ENCODE data around the gene RAPGEF4. TPM values are rescaled to one million over a fixed set of nuclear protein-coding genes. Genes with fewer than 3 reads are reported as not detected.

RAPGEF4 gene
- total and polyA plus RNA-seq, 4 donors: 6.4 to 33.5 (median 8.6) TPM

DNA sequence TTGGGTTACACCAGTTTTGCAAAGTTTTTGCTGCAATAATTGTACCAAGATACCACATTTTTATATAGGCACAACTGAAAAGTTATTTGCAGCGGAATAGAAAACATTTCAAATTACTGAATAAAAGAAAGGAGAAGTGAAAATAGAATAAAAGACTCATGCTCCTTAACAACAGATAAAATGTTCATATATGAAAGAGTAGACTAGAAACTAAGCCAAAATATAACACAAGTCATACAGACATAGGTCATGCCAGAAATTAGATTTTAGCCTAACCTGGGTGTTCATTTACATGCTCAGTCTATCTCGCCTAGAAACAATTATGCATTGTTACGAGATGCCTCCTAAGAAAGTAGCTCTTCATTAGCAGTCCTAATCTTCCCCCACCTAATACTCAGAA lies 323.6 kb downstream of the RAPGEF4 start:
- Histone ChIP-seq H3K4me1 (ENCODE audit: control insufficient read depth in 5 of 5, insufficient read depth in 5 of 5, low read length in 5 of 5) (peaks cover 0 to 3% (median under 1%) of the 10 kb centered on the region in 5 donors), H3K27me3 (ENCODE audit: control insufficient read depth in 3 of 3, insufficient read depth in 3 of 3, low read length in 2 of 3) (no peaks in the 10 kb centered on the region), H3K36me3 (ENCODE audit: control insufficient read depth in 4 of 4, insufficient read depth in 4 of 4, low read length in 4 of 4) (no peaks in the 10 kb centered on the region), H3K4me3 (no peak overlapping the region), H3K27ac (ENCODE audit: low read depth in 1 of 2, low read length in 1 of 2) (no peak overlapping the region), H3K9ac (ENCODE audit: insufficient read depth in 1 of 2, low read length in 2 of 2) (no peak overlapping the region), H3K9me3 (ENCODE audit: control insufficient read depth in 4 of 4, insufficient read depth in 3 of 4, low read length in 3 of 4) (no peaks in the 10 kb centered on the region)
- no peak for DNase-seq
- TF ChIP-seq, protein P1, sequence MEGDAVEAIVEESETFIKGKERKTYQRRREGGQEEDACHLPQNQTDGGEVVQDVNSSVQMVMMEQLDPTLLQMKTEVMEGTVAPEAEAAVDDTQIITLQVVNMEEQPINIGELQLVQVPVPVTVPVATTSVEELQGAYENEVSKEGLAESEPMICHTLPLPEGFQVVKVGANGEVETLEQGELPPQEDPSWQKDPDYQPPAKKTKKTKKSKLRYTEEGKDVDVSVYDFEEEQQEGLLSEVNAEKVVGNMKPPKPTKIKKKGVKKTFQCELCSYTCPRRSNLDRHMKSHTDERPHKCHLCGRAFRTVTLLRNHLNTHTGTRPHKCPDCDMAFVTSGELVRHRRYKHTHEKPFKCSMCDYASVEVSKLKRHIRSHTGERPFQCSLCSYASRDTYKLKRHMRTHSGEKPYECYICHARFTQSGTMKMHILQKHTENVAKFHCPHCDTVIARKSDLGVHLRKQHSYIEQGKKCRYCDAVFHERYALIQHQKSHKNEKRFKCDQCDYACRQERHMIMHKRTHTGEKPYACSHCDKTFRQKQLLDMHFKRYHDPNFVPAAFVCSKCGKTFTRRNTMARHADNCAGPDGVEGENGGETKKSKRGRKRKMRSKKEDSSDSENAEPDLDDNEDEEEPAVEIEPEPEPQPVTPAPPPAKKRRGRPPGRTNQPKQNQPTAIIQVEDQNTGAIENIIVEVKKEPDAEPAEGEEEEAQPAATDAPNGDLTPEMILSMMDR (IDR thresholded peaks at IDR 0.05; ENCODE audit: control extremely low read depth, extremely low read depth): no peak
- no peak for ATAC-seq (ENCODE audit: insufficient read depth, low FRiP score)
- 90% methylated on average over 3 of the region's 3 CpGs for WGBS, 2 donors

DNA sequence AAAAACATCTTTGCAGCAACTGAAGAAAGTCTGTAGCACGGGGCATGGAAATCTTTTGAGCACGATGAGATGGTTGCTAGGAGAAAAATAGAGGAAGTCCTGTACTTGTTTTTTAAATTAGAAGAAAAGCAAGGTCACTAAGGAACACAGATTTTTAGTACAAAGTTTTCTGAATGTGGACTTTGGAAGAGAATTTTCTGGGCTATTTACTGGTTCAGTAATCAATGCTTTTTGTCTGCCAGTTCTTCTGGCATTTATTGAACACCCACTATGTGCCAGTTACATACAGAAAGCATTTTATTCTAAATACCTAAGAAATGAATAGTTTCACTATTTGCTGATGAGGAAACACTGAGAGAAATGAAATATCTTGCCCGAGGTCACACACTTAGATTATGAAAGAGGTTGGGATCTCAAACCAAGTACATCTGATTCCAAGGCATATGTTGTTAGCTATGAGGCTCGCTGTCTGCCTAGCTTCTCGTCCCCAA lies 324.4 kb downstream of the RAPGEF4 start:
- H3K9me3 ChIP-seq (ENCODE audit: control insufficient read depth in 4 of 4, insufficient read depth in 3 of 4, low read length in 3 of 4): no peaks in the 10 kb centered on the region
- H3K4me3 ChIP-seq: no peak overlapping the region
- peaks cover 0 to 3% (median 3%) of the 10 kb centered on the region in 5 donors for H3K4me1 ChIP-seq (ENCODE audit: control insufficient read depth in 5 of 5, insufficient read depth in 5 of 5, low read length in 5 of 5)
- ATAC-seq (ENCODE audit: insufficient read depth, low FRiP score) (no peak), DNase-seq (no peak)
- no peaks in the 10 kb centered on the region for H3K27me3 ChIP-seq (ENCODE audit: control insufficient read depth in 3 of 3, insufficient read depth in 3 of 3, low read length in 2 of 3)
- no peak overlapping the region for H3K9ac ChIP-seq (ENCODE audit: insufficient read depth in 1 of 2, low read length in 2 of 2)
- peak overlapping the region in 1 of 2 donors; percentile 15 for H3K27ac ChIP-seq (ENCODE audit: low read depth in 1 of 2, low read length in 1 of 2)
- WGBS, 2 donors: 39 to 45% methylated on average over 5 of the region's 5 CpGs
- no peaks in the 10 kb centered on the region for H3K36me3 ChIP-seq (ENCODE audit: control insufficient read depth in 4 of 4, insufficient read depth in 4 of 4, low read length in 4 of 4)
- TF ChIP-seq, protein P1 (IDR thresholded peaks at IDR 0.05; ENCODE audit: control extremely low read depth, extremely low read depth): no peak

DNA sequence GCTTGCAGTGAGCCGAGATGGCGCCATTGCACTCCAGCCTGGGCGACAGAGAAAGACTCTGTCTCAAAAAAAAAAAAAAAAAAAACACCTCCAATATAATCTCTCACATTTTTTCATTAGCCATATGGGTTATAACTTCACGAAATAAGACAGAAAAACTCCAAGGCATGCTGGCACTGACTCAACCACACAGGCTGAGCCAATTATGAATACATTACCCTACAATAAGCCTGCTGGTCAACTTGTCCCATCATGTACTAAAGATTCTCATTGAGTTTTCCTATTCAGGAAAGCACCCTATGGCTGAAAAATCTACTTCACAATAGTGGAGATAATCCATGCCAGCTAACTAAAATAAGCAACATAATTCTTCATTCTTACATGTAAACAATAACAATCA lies 327.2 kb downstream of the RAPGEF4 start:
- WGBS, 2 donors: 77 to 88% methylated on average over 4 of the region's 4 CpGs

More for the DNA sequence above, 327.2 kb downstream of the RAPGEF4 start:
- no peaks in the 10 kb centered on the region for H3K27me3 ChIP-seq (ENCODE audit: control insufficient read depth in 3 of 3, insufficient read depth in 3 of 3, low read length in 2 of 3)
- H3K4me1 ChIP-seq (ENCODE audit: control insufficient read depth in 5 of 5, insufficient read depth in 5 of 5, low read length in 5 of 5): peaks cover 0 to 3% (median 0%) of the 10 kb centered on the region in 5 donors
- no peaks in the 10 kb centered on the region for H3K36me3 ChIP-seq (ENCODE audit: control insufficient read depth in 4 of 4, insufficient read depth in 4 of 4, low read length in 4 of 4)
- no peaks in the 10 kb centered on the region for H3K9me3 ChIP-seq (ENCODE audit: control insufficient read depth in 4 of 4, insufficient read depth in 3 of 4, low read length in 3 of 4)
- no peak overlapping the region for H3K27ac ChIP-seq (ENCODE audit: low read depth in 1 of 2, low read length in 1 of 2)
- H3K9ac ChIP-seq (ENCODE audit: insufficient read depth in 1 of 2, low read length in 2 of 2): no peak overlapping the region
- DNase-seq: peak; percentile 59 to 84 (median 78)
- no peak overlapping the region for H3K4me3 ChIP-seq
- ATAC-seq (ENCODE audit: insufficient read depth, low FRiP score): no peak
- TF ChIP-seq, protein P1 (IDR thresholded peaks at IDR 0.05; ENCODE audit: control extremely low read depth, extremely low read depth): no peak
